ENCODE results near the gene CALD1.

CALD1 gene

DNA sequence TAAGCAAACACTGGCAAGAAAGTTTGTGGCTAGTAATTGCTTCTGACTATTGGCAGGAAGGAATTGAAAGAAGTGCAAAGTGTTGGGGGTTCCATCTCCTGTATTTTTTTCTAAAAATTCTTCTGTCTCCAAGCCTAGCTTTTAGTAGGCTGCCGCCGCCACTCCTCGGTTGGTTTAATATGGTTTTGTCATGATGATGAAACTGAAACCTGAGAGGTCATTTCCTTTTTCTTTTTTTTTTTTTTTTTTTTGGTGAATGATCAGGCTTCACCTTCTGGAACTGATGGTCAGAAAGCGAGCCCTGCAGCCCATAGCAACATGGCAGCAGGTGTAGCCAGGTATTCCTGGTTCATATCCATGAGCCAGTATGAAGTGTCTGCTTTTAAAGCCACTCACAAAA lies 131.5 kb downstream of the CALD1 start:
- peak; percentile 28 for FAIRE-seq
- DNase-seq (ENCODE audit: insufficient read length, low spot score), result no peak

- FAIRE-seq (no peak), DNase-seq (ENCODE audit: insufficient read length, low spot score) (no peak)
These were observed 136.9 kb downstream of the CALD1 start for GRCh38 chr7:134916171-134916883.

DNA sequence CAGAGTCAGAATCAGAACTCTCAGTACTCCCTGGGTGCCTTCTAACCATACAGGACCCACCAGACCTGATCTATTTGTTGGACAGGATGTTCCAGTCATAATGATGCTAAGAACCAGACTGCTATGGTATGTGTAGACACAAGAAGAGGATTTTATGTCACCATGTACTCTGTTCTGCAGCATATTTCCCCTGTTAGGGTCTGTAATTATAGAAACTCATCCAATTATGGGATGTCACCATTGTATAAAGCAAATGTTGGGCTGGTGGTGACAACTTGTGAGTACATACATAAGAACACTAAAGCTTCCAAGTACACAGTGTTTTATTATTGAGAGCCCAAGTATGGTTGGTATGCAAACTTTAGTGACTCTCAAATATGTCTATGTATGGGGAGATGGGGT lies 139.8 kb downstream of the CALD1 start:
- FAIRE-seq (no peak), DNase-seq (ENCODE audit: insufficient read length, low spot score) (no peak)

DNA sequence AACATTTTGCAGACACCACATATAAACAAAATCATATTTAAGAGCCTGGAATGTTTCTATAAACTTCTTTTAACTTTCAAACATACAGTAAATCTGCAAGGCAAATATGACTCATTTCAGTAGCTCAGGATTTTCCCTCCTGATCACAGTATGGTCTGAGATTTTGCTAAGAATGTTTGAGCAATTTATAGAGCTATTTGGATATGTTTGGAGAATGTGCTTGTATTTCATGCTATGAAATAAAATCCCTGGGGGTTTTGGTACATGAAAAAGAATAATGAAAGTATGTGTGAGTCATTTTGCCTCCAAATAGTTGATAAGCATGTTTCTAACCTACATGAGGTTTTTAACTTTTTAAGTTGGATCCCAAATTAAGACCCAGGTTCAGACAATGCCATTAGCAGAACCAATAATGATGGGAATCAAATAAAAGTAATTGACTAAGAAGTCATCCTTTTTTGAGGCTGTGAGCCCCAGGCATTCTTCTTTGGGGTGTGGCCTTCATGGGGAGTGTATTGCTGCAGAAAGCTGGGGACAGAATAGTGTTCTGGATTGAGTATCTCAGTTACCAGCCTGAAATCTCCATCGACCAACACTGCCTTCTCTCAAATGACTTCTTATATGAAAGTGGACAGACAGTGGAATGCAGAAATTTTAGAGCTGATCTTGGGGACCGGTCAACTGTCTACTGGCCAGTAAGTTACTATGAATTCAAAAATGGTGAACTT lies 140.8 kb downstream of the CALD1 start:
- peak; percentile 54 for FAIRE-seq
- no peak for DNase-seq (ENCODE audit: insufficient read length, low spot score)

DNA sequence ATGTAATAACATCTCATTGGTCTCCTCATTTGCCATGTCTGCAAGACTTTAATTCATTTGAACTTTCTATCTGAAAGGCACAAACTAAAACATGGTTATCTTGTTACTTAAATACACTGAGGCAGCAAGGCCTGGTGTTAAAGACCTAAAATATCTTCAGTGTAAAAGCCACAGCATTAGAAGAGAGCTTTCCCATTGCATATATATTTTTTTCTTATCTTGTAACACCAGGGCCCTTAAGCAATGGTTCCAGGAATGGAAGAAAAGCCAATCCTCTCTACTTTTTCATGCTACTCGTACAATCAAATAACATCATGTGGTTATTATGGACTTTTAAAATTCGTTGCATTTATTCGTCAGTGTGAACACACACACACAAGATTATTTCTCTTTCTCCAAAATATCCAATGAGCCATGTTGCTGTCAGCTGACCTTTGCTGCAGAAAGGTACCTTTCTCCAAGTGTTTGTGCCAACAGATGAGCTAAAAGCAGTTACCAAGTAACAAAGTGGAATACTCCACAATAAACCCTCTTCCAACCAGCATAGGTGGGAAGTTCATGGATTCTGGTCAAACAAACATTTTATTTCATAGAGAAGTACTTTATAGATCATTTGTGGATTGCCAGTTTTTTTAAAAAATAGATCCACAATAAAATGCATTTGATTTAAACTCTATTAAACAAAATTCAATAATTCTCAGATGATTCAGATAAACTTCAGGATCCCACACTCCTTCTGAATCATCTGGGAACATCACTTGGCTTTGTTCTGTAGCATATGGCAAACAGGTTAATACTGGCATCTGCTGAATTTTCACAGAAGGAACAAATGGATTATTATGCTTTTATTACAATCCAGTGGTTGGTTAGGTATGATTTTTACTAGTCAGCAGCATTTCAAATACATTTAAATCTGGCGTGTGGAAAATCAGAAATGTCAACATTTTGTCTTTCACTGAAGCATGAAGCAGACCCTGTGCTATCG lies 143.6 kb downstream of the CALD1 start:
- DNase-seq (ENCODE audit: insufficient read length, low spot score) (no peak), FAIRE-seq (no peak)

GRCh38 chr7:134925766-134926165 lies 146.3 kb downstream of the CALD1 start:
- FAIRE-seq, result no peak
- DNase-seq (ENCODE audit: insufficient read length, low spot score), result no peak

DNA sequence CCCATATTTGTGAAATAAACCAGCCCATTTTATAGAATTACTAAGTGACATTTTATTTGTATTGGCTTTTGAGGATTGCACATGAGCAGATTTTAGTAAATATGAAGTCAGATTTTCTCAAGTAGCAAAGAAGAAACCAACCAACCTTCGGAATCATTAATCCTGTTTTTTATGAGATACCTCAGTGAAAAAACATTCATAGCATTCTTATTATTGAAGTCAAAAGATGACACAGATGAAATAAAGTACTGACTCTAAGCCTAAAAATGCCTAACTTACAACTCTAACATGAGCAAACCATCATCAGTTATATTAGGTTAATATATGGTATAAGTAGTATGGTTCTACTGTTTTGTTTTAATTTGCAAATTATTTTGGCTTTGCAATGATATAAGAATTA lies 147.0 kb downstream of the CALD1 start:
- no peak for FAIRE-seq
- no peak for DNase-seq (ENCODE audit: insufficient read length, low spot score)

GRCh38 chr7:134927076-134927475 lies 147.6 kb downstream of the CALD1 start:
- no peak for DNase-seq (ENCODE audit: insufficient read length, low spot score)
- FAIRE-seq, result no peak

DNA sequence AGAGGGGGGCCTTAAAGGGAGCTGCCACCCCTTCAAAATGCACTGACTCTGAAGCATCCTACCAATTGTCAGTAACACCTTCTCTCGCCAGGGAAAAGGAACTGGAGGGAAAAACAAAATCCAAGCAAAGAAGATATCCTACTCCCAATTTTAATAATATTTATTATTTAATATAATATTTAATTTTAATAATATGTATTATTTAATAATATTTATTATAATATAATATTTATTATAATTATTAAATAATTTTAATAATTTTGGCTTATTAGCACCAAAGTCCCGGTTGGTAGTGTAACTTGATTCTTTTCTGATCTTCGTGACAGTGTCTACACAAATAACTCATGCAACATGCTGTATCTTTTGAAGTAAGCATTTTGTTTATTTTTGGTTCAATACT lies 148.3 kb downstream of the CALD1 start:
- FAIRE-seq, result no peak
- no peak for DNase-seq (ENCODE audit: insufficient read length, low spot score)

DNA sequence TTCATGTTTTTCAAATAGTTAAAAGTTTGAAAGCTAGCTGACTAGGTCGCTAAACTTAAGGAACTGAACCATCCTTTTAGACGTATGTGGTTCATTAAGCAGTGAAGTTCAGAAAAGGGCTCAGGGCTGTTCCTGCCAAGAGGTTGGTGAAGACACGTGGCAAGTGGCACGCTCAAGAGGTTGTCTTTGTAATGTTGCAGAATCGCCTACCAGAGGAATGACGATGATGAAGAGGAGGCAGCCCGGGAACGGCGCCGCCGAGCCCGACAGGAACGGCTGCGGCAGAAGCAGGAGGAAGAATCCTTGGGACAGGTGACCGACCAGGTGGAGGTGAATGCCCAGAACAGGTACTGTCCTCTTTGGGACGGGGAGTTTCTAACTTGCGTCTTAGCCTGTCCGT lies 149.1 kb downstream of the CALD1 start:
- DNase-seq (ENCODE audit: insufficient read length, low spot score) (no peak), FAIRE-seq (no peak)

DNA sequence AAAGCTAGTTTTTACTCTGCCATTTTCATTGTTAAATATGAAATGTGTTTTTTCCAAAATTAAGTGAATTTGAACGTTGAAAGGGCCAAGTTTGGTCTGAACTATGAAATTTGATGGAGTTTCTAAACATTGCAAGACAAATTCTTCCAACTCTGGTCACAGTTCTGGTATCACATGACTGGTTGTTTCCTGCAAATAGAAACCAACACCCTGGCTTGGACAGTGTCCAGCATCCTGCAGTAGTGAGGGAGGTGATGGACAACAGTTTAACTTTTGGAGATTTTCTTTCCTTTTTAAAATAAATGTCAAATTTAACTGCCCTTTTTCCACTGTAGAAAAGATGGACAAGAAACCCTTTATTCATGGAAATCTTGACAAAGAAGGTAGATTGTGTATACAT lies 152.1 kb downstream of the CALD1 start:
- DNase-seq (ENCODE audit: insufficient read length, low spot score), result no peak
- FAIRE-seq, result no peak

- peak; percentile 21 for FAIRE-seq
- DNase-seq (ENCODE audit: insufficient read length, low spot score), result peak; percentile 33
These were observed 153.4 kb downstream of the CALD1 start for GRCh38 chr7:134932707-134933370.

DNA sequence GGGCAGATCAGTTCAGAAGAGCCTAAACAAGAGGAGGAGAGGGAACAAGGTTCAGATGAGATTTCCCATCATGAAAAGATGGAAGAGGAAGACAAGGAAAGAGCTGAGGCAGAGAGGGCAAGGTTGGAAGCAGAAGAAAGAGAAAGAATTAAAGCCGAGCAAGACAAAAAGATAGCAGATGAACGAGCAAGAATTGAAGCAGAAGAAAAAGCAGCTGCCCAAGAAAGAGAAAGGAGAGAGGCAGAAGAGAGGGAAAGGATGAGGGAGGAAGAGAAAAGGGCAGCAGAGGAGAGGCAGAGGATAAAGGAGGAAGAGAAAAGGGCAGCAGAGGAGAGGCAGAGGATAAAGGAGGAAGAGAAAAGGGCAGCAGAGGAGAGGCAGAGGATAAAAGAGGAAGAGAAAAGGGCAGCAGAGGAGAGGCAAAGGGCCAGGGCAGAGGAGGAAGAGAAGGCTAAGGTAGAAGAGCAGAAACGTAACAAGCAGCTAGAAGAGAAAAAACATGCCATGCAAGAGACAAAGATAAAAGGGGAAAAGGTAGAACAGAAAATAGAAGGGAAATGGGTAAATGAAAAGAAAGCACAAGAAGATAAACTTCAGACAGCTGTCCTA lies 154.1 kb downstream of the CALD1 start:
- FAIRE-seq (no peak), DNase-seq (ENCODE audit: insufficient read length, low spot score) (no peak)

DNA sequence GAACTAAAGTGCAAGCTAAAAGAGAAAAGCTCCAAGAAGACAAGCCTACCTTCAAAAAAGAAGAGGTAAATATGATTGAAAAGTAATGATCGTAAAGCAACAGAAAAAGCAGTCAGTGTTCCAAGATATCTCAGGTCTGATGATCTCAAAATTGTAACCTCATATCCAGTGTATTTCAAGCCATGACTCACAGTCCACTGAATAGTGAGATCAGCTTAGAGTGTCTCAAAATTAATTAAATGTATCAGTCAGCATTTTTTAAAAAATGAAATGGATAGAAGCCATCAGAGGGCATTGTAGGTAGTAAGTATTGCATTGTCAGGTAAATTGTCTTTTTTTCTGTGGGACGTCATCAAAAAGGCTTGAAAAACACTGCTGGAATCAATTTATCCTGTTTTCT lies 156.3 kb downstream of the CALD1 start:
- FAIRE-seq (no peak), DNase-seq (ENCODE audit: insufficient read length, low spot score) (no peak)

DNA sequence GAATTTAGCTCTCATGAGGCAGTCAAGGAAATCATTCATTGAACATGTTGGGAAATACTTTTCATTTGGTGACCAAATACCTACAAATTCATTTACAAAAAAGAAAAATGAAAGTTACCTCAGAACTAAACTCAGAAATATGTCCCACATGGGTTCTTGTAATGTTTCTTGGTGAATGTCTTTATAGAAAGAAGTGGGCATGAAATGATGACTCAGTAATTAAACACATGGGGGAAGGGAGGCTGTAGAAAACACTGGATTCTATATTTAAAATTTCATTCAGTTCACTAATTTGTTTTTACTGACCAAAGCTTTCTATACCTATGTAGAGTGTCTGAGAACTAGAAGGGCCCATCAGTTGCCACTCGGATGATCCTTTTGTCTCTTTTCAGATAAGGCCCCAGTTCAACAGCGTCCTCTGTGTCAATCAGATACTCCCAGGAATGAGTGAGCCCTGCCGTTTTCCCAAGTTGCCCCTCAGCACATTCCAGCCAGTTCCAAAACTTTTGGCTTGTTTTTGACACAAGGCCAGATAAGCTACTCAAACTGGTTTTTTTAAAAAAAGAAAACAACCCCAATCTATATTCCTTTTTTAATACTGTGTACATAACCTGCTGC lies 157.6 kb downstream of the CALD1 start:
- no peak for FAIRE-seq

GRCh38 chr7:134938141-134938540 lies 158.7 kb downstream of the CALD1 start:
- FAIRE-seq, result no peak
- no peak for DNase-seq (ENCODE audit: insufficient read length, low spot score)

More for the DNA sequence above, 157.6 kb downstream of the CALD1 start:
- no peak for DNase-seq (ENCODE audit: insufficient read length, low spot score)

GRCh38 chr7:134939136-134939535 lies 159.7 kb downstream of the CALD1 start:
- no peak for DNase-seq (ENCODE audit: insufficient read length, low spot score)
- FAIRE-seq, result no peak

DNA sequence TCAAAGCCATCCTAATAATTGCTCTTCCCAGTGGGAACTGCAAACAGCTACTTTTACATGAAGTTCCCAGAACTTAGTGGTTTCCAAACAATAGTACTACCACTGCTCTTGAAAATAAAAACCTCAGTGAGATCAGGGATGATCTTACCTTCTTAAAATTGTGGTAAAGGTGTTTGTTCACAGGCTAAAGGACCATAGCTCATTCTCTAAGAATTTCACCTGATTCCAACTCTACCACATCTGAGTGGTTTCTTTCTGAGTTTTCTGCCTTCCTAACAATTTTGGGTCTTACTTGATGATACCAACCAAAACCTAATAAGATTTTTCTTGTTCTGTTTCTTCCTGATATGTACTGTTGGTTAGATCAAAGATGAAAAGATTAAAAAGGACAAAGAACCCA lies 161.3 kb downstream of the CALD1 start:
- FAIRE-seq, result no peak
- no peak for DNase-seq (ENCODE audit: insufficient read length, low spot score)

- no peak for FAIRE-seq
- DNase-seq (ENCODE audit: insufficient read length, low spot score), result no peak
These were observed 161.9 kb downstream of the CALD1 start for GRCh38 chr7:134941185-134941900.
